B cell (primary cell): Measurements from ENCODE around the gene GCDH. TPM values are rescaled to one million over a fixed set of nuclear protein-coding genes. Genes with fewer than 3 reads are reported as not detected.

ENCODE experiments used
- ATAC-seq: fragments of 200-7000 bp; cut with Tn5 transposase; one replicate; pipeline ENCODE4 v1.10.0; 2021; ENCODE audit warnings: low read depth, mild to moderate bottlenecking, moderate number of reproducible peaks, moderate library complexity
- CTCF ChIA-PET: fragments of 350-600 bp; sonication (Branson Sonifier 250); formaldehyde crosslinking; loops from one replicate; lab custom pipeline; 2021; ENCODE audit warnings: antibody characterized with exemption, inconsistent platforms; lab: Charles Lee
- POLR2A ChIA-PET: fragments of 350-600 bp; sonication (Branson Sonifier 250); formaldehyde crosslinking; loops from one replicate; lab custom pipeline; 2021; ENCODE audit warnings: antibody characterized with exemption; lab: Charles Lee
- DNase-seq: peaks from one replicate; pipeline ENCODE4 v3.0.0; 2013
- H2AFZ ChIP-seq: 2 replicates; pipeline ENCODE4 v1.6.1; 2012; ENCODE audit warnings: mild to moderate bottlenecking, low read depth, low read length; ENCODE audit not compliant: insufficient read depth, poor library complexity, severe bottlenecking
- H3K27ac ChIP-seq, 2 donors: 1 replicate in 1 of 2; 2 replicates in 1 of 2; pipeline ENCODE4 v1.5.1; 2012 to 2013; ENCODE audit warnings: low read length in 2 of 2, mild to moderate bottlenecking in 2 of 2, moderate library complexity in 1 of 2
- H3K27me3 ChIP-seq, 4 experiments: fragments of 200-600 bp in 1 of 4; sonication (generic) in 1 of 4; replicated peaks in 1 of 4; 1 replicate in 2 of 4; 2 replicates in 2 of 4; pipeline versions ENCODE4 v1.6.1 to v1.7.0; 2013 to 2016; ENCODE audit warnings: low read length in 3 of 4, mild to moderate bottlenecking in 2 of 4, mixed read lengths in 1 of 4, moderate library complexity in 1 of 4; ENCODE audit not compliant: insufficient read depth in 4 of 4, control insufficient read depth in 3 of 4; ENCODE audit errors: control extremely low read depth in 1 of 4
- H3K36me3 ChIP-seq, 2 experiments: replicated peaks in 1 of 2; 1 replicate in 1 of 2; 2 replicates in 1 of 2; pipeline versions ENCODE4 v1.6.1 to v1.7.1; 2013; ENCODE audit warnings: low read length in 1 of 2; ENCODE audit not compliant: insufficient read depth in 2 of 2, control insufficient read depth in 1 of 2; ENCODE audit errors: control extremely low read depth in 1 of 2, extremely low read depth in 1 of 2
- H3K4me1 ChIP-seq, 2 donors: fragments of 200-600 bp in 1 of 2; sonication (generic) in 1 of 2; 1 replicate in 1 of 2; 2 replicates in 1 of 2; pipeline versions ENCODE4 v1.5.1 to v1.6.1; 2013 to 2017; ENCODE audit warnings: low read length in 2 of 2; ENCODE audit not compliant: control insufficient read depth in 2 of 2, insufficient read depth in 2 of 2
- H3K4me2 ChIP-seq: replicated peaks from 2 replicates; pipeline ENCODE3; 2012; ENCODE audit warnings: mild to moderate bottlenecking, low read depth, low read length; ENCODE audit not compliant: poor library complexity, severe bottlenecking
- H3K4me3 ChIP-seq, 5 experiments: fragments of 200-600 bp in 1 of 5; sonication (generic) in 1 of 5; 1 replicate in 3 of 5; 2 replicates in 2 of 5; pipeline versions ENCODE4 v1.5.1 to v1.7.0; 2011 to 2016; ENCODE audit warnings: low read length in 4 of 5, mild to moderate bottlenecking in 4 of 5, low read depth in 2 of 5, control low read depth in 1 of 5, moderate library complexity in 1 of 5; ENCODE audit not compliant: insufficient read depth in 1 of 5; ENCODE audit errors: control extremely low read depth in 1 of 5, extremely low read depth in 1 of 5
- H3K79me2 ChIP-seq: fragments of 200-600 bp; sonication (generic); one replicate; pipeline ENCODE4 v1.6.0; 2016; ENCODE audit warnings: low read length; ENCODE audit not compliant: control insufficient read depth, insufficient read depth
- H3K9ac ChIP-seq: fragments of 200-600 bp; sonication (generic); 2 replicates; pipeline ENCODE4 v1.6.1; 2017; ENCODE audit warnings: mild to moderate bottlenecking, low read length, moderate library complexity
- H3K9me3 ChIP-seq, 3 donors: one replicate each; pipeline versions ENCODE4 v1.6.1 to v1.7.1; 2013; ENCODE audit warnings: low read length in 2 of 3; ENCODE audit not compliant: control insufficient read depth in 2 of 3, insufficient read depth in 1 of 3; ENCODE audit errors: control extremely low read depth in 1 of 3
- H4K20me1 ChIP-seq: 2 replicates; pipeline ENCODE4 v1.6.0; 2012; ENCODE audit warnings: mild to moderate bottlenecking, low read length; ENCODE audit not compliant: insufficient read depth, control insufficient read depth, poor library complexity, severe bottlenecking
- H3K27ac Mint-ChIP-seq: one replicate; pipeline ENCODE4 v1.8.0; 2021; ENCODE audit warnings: mixed read lengths
- H3K27me3 Mint-ChIP-seq: one replicate; pipeline ENCODE4 v1.8.0; 2021; ENCODE audit warnings: mixed read lengths
- H3K4me1 Mint-ChIP-seq: one replicate; pipeline ENCODE4 v1.8.0; 2021; ENCODE audit warnings: mixed read lengths
- H3K4me3 Mint-ChIP-seq: one replicate; pipeline ENCODE4 v1.8.0; 2021; ENCODE audit warnings: mixed read lengths
- H3K9me3 Mint-ChIP-seq: one replicate; pipeline ENCODE4 v1.8.0; 2022; ENCODE audit warnings: mixed read lengths; ENCODE audit not compliant: insufficient read depth
- CTCF ChIP-seq: fragments of 200-600 bp; IDR thresholded peaks from one replicate; pipeline ENCODE4 v1.8.0; 2022; ENCODE audit warnings: antibody characterized with exemption, mild to moderate bottlenecking
- EZH2 ChIP-seq: IDR thresholded peaks from 2 replicates; pipeline ENCODE4 v1.6.1; 2012; ENCODE audit warnings: borderline replicate concordance, low read depth, mild to moderate bottlenecking, moderate library complexity, low read length; ENCODE audit not compliant: insufficient read depth, poor library complexity, severe bottlenecking
- WGBS: methylation state at CpG from one replicate; pipeline ENCODE4 v1.1.5; 2013; ENCODE audit warnings: missing lambda C conversion rate; ENCODE audit not compliant: insufficient coverage; 5-methylcytosine and 5-hydroxymethylcytosine counted together
- intact Hi-C: fragments of 100-400 bp; cut with micrococcal nuclease; formaldehyde crosslinking; loops from one replicate; pipeline ENCODE4 v1.10.0; 2022
- polyA plus RNA-seq: library from polyadenylated mRNA; depleted of rRNA; stranded (reverse); fragments of >200 nt; gene quantifications from 2 replicates; pipeline ENCODE4 v1.2.3, GENCODE V29; 2012
- total RNA-seq, 2 donors: library from RNA; stranded (reverse); fragments of 120-200 nt in 1 of 2; gene quantifications; 1 replicate in 1 of 2; 2 replicates in 1 of 2; pipeline versions ENCODE4 v1.2.3 to v1.2.4, GENCODE V29; 2013 to 2022

Gene GCDH
- total and polyA plus RNA-seq, 2 donors (not counting 1 experiment from before 2014, with no cell fraction given) = 48.9 to 61.2 TPM

- Mint-ChIP-seq H3K4me3 (no peak overlapping the region), H3K27ac (peak overlapping the region; percentile 46), H3K4me1 (peaks cover 60% of the 10 kb centered on the region), H3K9me3 (no peaks in the 10 kb centered on the region), H3K27me3 (no peaks in the 10 kb centered on the region)
- no peaks in the 10 kb centered on the region for H3K27me3 ChIP-seq
- H2AFZ ChIP-seq = no peak overlapping the region
- no CpG with 5 or more reads among the region's 2 CpGs for WGBS
- peaks cover 0 to 7% (median 0%) of the 10 kb centered on the region in 3 donors for H3K9me3 ChIP-seq
- ChIA-PET CTCF (interaction anchor here (0.6 to 0.7 kb wide), 2 partner anchors 21 to 33 kb away, joined by 3 to 4 read pairs; no protein-coding TSS in a partner anchor), POLR2A (interaction anchor here (0.8 kb wide), 1 partner anchor 53 kb away, joined by 3 read pairs; the partner anchor contains the start of gene GCDH)
- TF ChIP-seq CTCF = no peak
- no peak for TF ChIP-seq EZH2
- H3K27ac ChIP-seq = peak overlapping the region; percentile 68 to 86
- H3K4me1 ChIP-seq = peaks cover 32 to 58% of the 10 kb centered on the region in 2 donors
- peaks cover 51% of the 10 kb centered on the region for H4K20me1 ChIP-seq
- intact Hi-C loops = no loop called here
- H3K9ac ChIP-seq = no peak overlapping the region
- peaks cover 61% of the 10 kb centered on the region for H3K79me2 ChIP-seq
- no peak for DNase-seq
- no peak for ATAC-seq
- no peak overlapping the region for H3K4me2 ChIP-seq
- no peak overlapping the region for H3K4me3 ChIP-seq
- H3K36me3 ChIP-seq = peaks cover 0 to 73% of the 10 kb centered on the region in 2 experiments
Observed at GRCh38 chr19:12944104-12944674, 53.2 kb downstream of the GCDH start.
